Mesothelial cell of epicardium (in vitro differentiated cells): ENCODE data around the gene RTN4R. TPM values are rescaled to one million over a fixed set of nuclear protein-coding genes. Genes with fewer than 3 reads are reported as not detected.
"Not testable (repeated sequence)": the region's sequence is repeated elsewhere in the genome, so short reads cannot be mapped to it uniquely, and the experiment has no call there.

ENCODE experiments used
- DNase-seq, 2 experiments: peaks; one replicate each; pipeline ENCODE4 v3.0.0; 2021; ENCODE audit warnings: low spot score in 2 of 2; ENCODE audit not compliant: unreplicated experiment in 2 of 2
- H3K27ac Mint-ChIP-seq: 2 replicates; pipeline ENCODE4 v1.8.0; 2021; ENCODE audit warnings: mixed read lengths
- H3K27me3 Mint-ChIP-seq: 2 replicates; pipeline ENCODE4 v1.8.0; 2021; ENCODE audit warnings: low read depth, mixed read lengths
- H3K36me3 Mint-ChIP-seq: 2 replicates; pipeline ENCODE4 v1.8.0; 2021; ENCODE audit warnings: mixed read lengths
- H3K4me1 Mint-ChIP-seq: 2 replicates; pipeline ENCODE4 v1.8.0; 2021; ENCODE audit warnings: mixed read lengths
- H3K4me3 Mint-ChIP-seq: 2 replicates; pipeline ENCODE4 v1.8.0; 2021; ENCODE audit warnings: mild to moderate bottlenecking, moderate library complexity, mixed read lengths
- H3K9me3 Mint-ChIP-seq: 2 replicates; pipeline ENCODE4 v1.8.0; 2021; ENCODE audit warnings: mixed read lengths
- CTCF ChIP-seq: fragments of 200-600 bp; sonication (generic); IDR thresholded peaks from one replicate; pipeline ENCODE4 v1.5.0; 2021; ENCODE audit warnings: antibody characterized with exemption; ENCODE audit not compliant: unreplicated experiment
- total RNA-seq: library from RNA; stranded (reverse); gene quantifications from 3 replicates; pipeline ENCODE4 v1.2.1, GENCODE V29; 2021

RTN4R gene
- total RNA-seq, 1 donor from 2014 or later, result 10.0 TPM

DNA sequence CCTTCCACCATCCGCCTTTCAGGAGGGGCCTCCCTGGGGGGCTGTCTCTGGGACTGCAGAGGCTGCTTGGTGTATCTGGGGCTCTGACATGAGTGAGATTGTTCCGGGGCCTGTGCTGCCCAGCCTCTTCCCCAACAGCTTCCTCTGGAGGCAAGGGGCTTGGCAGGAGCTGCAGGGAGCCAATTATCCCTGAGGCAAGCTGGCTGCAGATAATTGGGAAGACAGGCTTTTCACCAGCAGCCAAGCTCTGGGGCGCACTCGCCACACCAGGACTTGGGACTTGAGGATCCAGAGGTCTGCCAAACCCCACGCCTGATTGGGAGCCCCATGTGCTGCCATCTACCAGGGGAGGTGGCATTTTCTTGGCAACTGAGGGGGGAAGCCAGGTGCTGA, 15.6 kb upstream of the RTN4R start:
- H3K4me1 Mint-ChIP-seq, result no peaks in the 10 kb centered on the region
- H3K27me3 Mint-ChIP-seq, result peaks cover 10% of the 10 kb centered on the region
- no peak overlapping the region for H3K27ac Mint-ChIP-seq
- no peaks in the 10 kb centered on the region for H3K36me3 Mint-ChIP-seq
- no peak for TF ChIP-seq CTCF
- DNase-seq, result no peak
- H3K9me3 Mint-ChIP-seq, result no peaks in the 10 kb centered on the region
- no peak overlapping the region for H3K4me3 Mint-ChIP-seq

GRCh38 chr22:20282901-20283673, 15.0 kb upstream of the RTN4R start:
- no peak for TF ChIP-seq CTCF
- H3K27me3 Mint-ChIP-seq, result peaks cover 10% of the 10 kb centered on the region
- no peak overlapping the region for H3K4me3 Mint-ChIP-seq

DNA sequence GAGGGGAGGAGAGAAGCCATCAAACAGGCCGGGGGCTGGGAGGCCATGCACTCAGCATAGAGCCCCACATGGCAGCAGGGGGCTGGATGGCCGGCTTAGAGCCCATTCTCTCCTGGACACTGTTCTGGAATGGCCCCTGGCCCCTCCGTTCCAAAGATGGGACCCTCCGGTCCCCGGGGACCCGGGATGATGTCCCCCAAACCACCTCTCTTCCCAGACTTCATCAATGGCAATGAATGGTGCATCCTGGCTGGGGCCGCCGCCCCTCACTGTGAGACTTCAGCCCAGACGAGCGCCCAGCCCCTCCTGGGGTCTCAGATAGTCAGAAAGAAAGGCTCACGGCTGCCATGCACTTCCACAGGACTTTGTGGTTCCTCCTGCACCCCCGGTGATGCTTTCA, 13.8 kb upstream of the RTN4R start:
- H3K4me1 Mint-ChIP-seq, result no peaks in the 10 kb centered on the region
- H3K36me3 Mint-ChIP-seq, result no peaks in the 10 kb centered on the region
- no peak overlapping the region for H3K4me3 Mint-ChIP-seq
- DNase-seq, result no peak
- H3K27me3 Mint-ChIP-seq, result peaks cover 9% of the 10 kb centered on the region
- no peaks in the 10 kb centered on the region for H3K9me3 Mint-ChIP-seq
- TF ChIP-seq CTCF, result no peak
- H3K27ac Mint-ChIP-seq, result no peak overlapping the region

More at GRCh38 chr22:20282901-20283673, 15.0 kb upstream of the RTN4R start:
- no peaks in the 10 kb centered on the region for H3K9me3 Mint-ChIP-seq
- no peaks in the 10 kb centered on the region for H3K4me1 Mint-ChIP-seq
- H3K36me3 Mint-ChIP-seq, result no peaks in the 10 kb centered on the region
- H3K27ac Mint-ChIP-seq, result no peak overlapping the region
- no peak for DNase-seq

- H3K27ac Mint-ChIP-seq, H3K27me3 Mint-ChIP-seq, DNase-seq, H3K9me3 Mint-ChIP-seq, H3K4me1 Mint-ChIP-seq, H3K4me3 Mint-ChIP-seq, H3K36me3 Mint-ChIP-seq: not testable (repeated sequence)
Measured at GRCh38 chr22:20281473-20281872, 13.4 kb upstream of the RTN4R start.

- H3K9me3 Mint-ChIP-seq, result no peaks in the 10 kb centered on the region
- no peaks in the 10 kb centered on the region for H3K4me1 Mint-ChIP-seq
- no peak for DNase-seq
- no peaks in the 10 kb centered on the region for H3K36me3 Mint-ChIP-seq
- H3K27ac Mint-ChIP-seq, result no peak overlapping the region
- no peak overlapping the region for H3K4me3 Mint-ChIP-seq
- H3K27me3 Mint-ChIP-seq, result peaks cover 6% of the 10 kb centered on the region
- no peak for TF ChIP-seq CTCF
Measured at GRCh38 chr22:20280866-20281265, 12.7 kb upstream of the RTN4R start.

- H3K4me1 Mint-ChIP-seq, DNase-seq, H3K4me3 Mint-ChIP-seq, H3K27me3 Mint-ChIP-seq, H3K9me3 Mint-ChIP-seq, H3K27ac Mint-ChIP-seq, H3K36me3 Mint-ChIP-seq: not testable (repeated sequence)
Measured at GRCh38 chr22:20280163-20280562, 12.0 kb upstream of the RTN4R start.

DNA sequence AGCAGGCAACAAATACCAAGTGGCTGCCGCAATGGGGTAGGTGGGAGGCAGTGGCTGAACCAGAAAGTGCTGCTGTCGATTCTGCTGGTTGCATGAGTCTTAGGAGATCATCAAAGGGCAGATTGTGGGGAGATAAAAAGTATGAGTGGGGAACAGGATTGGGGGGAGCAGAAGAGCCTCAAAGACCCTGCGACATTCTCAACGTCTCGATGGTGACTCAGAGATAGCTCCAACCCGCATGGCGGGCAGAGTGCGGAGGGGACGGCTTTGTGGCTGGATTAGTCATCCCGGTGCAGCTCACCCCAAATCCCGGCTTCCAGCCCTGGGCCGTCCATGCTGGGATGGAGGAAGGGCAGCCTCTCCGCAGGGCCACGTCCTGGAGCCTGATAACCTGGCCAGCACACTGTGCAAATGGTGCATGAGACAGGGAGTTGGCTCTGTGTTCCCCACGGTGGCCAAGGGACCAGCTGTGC, 11.6 kb upstream of the RTN4R start:
- H3K9me3 Mint-ChIP-seq, result no peaks in the 10 kb centered on the region
- H3K36me3 Mint-ChIP-seq, result no peaks in the 10 kb centered on the region
- H3K27ac Mint-ChIP-seq, result no peak overlapping the region
- H3K4me1 Mint-ChIP-seq, result no peaks in the 10 kb centered on the region
- no peak for TF ChIP-seq CTCF
- H3K4me3 Mint-ChIP-seq, result no peak overlapping the region
- no peak for DNase-seq
- H3K27me3 Mint-ChIP-seq, result peaks cover 6% of the 10 kb centered on the region

DNA sequence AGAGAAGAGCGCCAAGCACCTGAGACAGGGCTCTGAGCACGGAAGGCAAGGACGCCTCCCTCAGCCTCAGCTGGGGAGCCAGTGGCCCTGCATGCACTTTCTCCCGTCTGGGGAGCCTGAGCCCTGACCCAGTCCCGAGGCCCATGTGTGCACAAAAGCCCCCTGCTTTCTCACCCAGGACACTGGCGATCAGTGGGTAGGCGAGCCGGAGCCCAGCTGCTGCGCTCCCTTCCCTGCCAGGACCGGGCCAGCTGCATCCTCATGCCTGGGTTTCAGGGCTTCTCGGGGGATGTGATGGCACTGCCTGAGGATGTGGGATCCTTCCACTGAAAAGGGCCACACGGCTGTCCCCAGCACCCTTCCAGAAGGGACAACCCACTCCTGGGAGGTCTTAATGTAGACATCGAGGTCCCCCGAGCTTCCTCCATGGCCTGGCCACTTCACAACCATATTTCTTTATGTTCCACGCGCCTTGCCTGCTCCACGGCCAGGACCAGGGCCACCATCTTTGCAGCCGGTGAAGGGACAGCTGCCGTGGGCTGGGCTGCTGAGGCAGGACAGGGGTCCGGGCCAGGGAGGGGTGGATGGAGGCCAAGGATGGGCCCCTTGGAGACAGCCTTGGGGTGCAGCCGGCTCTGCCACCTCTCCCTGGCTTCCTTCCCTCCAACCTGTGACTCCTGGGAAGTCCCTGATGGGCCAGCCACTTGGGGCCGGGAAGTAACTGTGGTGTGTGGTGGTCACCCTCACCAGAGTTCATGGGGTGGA, 10.8 kb upstream of the RTN4R start:
- not testable (repeated sequence) for H3K9me3 Mint-ChIP-seq, H3K36me3 Mint-ChIP-seq

More for the DNA sequence above, 10.8 kb upstream of the RTN4R start:
- not testable (repeated sequence) for H3K27me3 Mint-ChIP-seq, H3K4me1 Mint-ChIP-seq, H3K27ac Mint-ChIP-seq, DNase-seq, H3K4me3 Mint-ChIP-seq
